Brain microvascular endothelial cell (primary cell): Measurements from ENCODE around the gene TM2D3.
"Not testable (repeated sequence)": the region's sequence is repeated elsewhere in the genome, so short reads cannot be mapped to it uniquely, and the experiment has no call there.

Experiments
- DNase-seq: peaks from one replicate; pipeline ENCODE4 v3.0.0-alpha.2; 2020
- H3K27ac ChIP-seq: fragments of 250-450 bp; sonication (Bioruptor Pico); 2 replicates; pipeline ENCODE4 v1.5.1; 2020; ENCODE audit warnings: mild to moderate bottlenecking, moderate library complexity
- H3K27me3 ChIP-seq: fragments of 250-450 bp; sonication (Bioruptor Pico); replicated peaks from 2 replicates; pipeline ENCODE4 v1.5.1; 2020; ENCODE audit warnings: mild to moderate bottlenecking
- H3K36me3 ChIP-seq: fragments of 250-450 bp; sonication (Bioruptor Pico); replicated peaks from 2 replicates; pipeline ENCODE4 v1.5.1; 2020; ENCODE audit warnings: mild to moderate bottlenecking
- H3K4me3 ChIP-seq: 2 replicates; pipeline ENCODE4 v1.5.1; 2011; ENCODE audit warnings: low read depth, mild to moderate bottlenecking, control low read depth, low read length, moderate library complexity
- in situ Hi-C: cut with HindIII; loops from 2 replicates; pipeline ENCODE4 v1.10.0; 2017; ENCODE audit warnings: low sequenced_read_pairs, low pct_ligation_motif_present
- TF ChIP-seq, protein P1 (sequence below): IDR thresholded peaks from 2 replicates; pipeline ENCODE4 v1.5.1; 2011; ENCODE audit warnings: low read depth, mild to moderate bottlenecking, moderate library complexity, low read length, control low read depth, inconsistent platforms; ENCODE audit errors: missing control alignments

The TM2D3 gene

DNA sequence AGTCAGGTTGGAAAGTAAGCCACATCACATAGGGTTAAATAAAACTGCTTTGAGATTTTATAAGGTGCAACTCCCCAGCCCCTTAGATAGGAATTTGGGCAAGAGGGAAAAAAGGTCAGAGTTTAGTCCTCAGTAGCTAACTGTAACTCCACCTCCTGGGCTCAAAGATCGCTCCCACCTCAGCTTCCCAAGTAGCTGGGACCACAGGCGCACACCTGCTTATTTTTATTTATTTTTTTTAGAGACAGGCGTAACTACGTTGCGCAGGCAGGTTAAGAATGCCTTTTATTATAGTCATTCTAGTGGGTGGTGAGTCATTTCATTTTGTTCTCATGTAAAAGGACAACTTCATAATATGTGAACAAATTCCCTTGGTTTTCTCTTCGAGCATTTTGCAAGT is 14.7 kb downstream of the TM2D3 start:
- Histone ChIP-seq H3K4me3 (no peak overlapping the region), H3K27ac (no peak overlapping the region), H3K27me3 (no peaks in the 10 kb centered on the region), H3K36me3 (peaks cover 2% of the 10 kb centered on the region)
- TF ChIP-seq, protein P1, sequence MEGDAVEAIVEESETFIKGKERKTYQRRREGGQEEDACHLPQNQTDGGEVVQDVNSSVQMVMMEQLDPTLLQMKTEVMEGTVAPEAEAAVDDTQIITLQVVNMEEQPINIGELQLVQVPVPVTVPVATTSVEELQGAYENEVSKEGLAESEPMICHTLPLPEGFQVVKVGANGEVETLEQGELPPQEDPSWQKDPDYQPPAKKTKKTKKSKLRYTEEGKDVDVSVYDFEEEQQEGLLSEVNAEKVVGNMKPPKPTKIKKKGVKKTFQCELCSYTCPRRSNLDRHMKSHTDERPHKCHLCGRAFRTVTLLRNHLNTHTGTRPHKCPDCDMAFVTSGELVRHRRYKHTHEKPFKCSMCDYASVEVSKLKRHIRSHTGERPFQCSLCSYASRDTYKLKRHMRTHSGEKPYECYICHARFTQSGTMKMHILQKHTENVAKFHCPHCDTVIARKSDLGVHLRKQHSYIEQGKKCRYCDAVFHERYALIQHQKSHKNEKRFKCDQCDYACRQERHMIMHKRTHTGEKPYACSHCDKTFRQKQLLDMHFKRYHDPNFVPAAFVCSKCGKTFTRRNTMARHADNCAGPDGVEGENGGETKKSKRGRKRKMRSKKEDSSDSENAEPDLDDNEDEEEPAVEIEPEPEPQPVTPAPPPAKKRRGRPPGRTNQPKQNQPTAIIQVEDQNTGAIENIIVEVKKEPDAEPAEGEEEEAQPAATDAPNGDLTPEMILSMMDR, result no peak
- no peak for DNase-seq
- in situ Hi-C loops, result no loop called here

DNA sequence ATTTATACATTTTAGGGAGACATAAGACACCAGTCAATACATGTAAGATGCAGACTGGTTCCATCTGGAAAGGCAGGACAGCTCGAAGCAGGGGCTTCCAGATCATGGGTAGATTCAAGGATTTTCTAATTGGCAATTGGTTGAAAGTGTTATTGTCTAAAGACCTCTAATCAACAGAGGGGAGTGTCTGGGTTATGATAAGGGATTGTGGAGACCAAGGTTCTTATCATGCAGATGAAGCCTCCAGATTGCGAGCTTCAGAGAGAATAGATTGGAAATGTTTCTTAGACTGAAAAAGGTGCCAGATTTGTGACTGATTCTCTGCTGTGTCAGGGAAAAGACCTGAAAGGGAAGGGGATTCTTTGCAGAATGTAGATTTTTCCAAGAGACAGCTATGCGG is 15.1 kb downstream of the TM2D3 start:
- no peak for DNase-seq
- Histone ChIP-seq H3K4me3 (no peak overlapping the region), H3K36me3 (peaks cover 2% of the 10 kb centered on the region), H3K27ac (no peak overlapping the region), H3K27me3 (no peaks in the 10 kb centered on the region)
- TF ChIP-seq, protein P1, result no peak
- in situ Hi-C loops, result no loop called here

DNA sequence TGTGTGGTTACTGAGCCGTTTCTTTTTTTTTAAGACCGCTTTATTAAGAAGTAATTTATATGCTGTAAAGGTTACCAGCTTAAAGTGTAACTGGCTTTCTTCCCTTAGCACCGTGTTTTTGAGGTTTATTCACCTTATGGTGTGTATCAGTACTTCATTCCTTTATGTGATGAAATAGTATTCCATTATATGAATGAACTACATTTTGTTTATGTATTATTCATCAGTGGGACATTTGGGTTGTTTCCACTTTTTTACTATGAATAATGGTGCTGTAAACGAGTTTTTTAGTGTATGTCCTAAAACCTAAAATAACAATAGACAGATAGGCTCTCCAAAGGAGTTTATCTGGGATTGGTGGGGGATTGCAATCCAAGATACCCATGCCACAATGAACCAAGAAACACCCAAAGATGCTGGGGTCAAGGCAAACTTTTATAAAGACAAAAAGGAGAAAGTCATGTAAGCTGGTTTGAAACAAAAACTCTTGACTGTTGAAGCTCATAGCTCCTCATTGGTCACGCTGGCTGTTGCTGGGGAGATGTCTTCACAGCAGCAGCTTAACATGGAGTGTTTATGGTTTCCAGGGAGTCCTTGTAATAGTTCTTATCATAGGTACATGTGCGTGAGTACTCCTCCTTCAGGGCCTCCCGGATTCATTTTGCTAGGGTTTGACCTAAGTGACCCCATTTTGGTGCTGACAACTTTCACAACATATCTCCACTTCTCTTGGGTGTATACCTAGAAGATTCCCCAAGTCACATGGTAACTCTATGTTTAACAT is 16.0 kb downstream of the TM2D3 start:
- no peak for DNase-seq
- H3K36me3 ChIP-seq, result peaks cover 2% of the 10 kb centered on the region
- TF ChIP-seq, protein P1, result no peak
- no peaks in the 10 kb centered on the region for H3K27me3 ChIP-seq
- H3K4me3 ChIP-seq, result no peak overlapping the region
- in situ Hi-C loops, result no loop called here
- no peak overlapping the region for H3K27ac ChIP-seq

DNA sequence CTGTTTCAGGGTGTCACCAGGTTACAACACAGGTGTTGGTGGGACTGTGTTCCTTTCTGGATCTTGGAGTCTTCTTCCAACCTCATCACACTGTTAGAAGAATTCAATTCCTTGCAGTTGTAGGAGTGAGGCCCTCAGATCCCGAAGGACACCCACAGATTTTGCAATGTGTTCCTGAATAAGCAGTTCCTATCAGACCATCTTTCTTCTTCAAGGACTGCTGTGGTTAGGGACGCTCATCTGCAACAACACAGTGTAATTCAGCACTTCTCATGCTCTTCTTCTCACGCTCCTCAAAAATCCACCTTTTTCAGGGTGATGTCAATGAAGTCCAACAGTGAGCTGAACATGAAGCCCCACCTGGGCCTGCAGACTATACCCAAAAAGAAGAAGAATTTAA is 18.8 kb downstream of the TM2D3 start:
- in situ Hi-C loops, result no loop called here
- no peak overlapping the region for H3K27ac ChIP-seq
- TF ChIP-seq, protein P1, result no peak
- H3K4me3 ChIP-seq, result no peak overlapping the region
- H3K27me3 ChIP-seq, result no peaks in the 10 kb centered on the region
- no peak for DNase-seq
- no peaks in the 10 kb centered on the region for H3K36me3 ChIP-seq

DNA sequence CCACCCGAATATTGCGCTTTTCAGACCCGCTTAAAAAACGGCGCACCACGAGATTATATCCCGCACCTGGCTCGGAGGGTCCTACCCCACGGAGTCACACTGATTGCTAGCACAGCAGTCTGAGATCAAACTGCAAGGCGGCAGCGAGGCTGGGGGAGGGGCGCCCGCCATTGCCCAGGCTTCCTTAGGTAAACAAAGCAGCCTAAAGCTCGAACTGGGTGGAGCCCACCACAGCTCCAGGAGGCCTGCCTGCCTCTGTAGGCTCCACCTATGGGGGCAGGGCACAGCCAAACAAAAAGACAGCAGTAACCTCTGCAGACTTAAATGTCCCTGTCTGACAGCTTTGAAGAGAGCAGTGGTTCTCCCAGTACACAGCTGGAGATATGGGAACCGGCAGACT is 25.5 kb downstream of the TM2D3 start:
- H3K27ac ChIP-seq, H3K27me3 ChIP-seq, H3K36me3 ChIP-seq, in situ Hi-C loops, DNase-seq, H3K4me3 ChIP-seq: not testable (repeated sequence)

DNA sequence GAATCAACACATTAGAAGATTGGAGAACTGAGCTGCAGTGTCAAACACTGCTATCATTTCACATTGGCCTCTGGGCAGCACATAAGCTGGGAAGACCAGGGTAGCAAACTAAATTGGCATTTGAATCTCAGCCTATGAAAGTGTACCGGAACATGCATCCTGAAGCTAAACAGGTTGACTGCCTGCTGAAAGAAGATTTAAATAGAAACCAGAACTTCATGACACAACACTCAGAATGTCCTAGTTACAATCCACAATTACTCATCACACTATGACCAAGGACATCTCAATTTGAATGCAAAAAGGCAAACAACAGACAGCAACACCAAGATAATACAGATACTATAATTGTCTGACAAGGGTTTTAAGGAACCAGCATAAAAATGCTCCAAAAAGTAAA is 26.2 kb downstream of the TM2D3 start:
- in situ Hi-C loops, result no loop called here
- Histone ChIP-seq H3K27me3 (no peaks in the 10 kb centered on the region), H3K4me3 (no peak overlapping the region), H3K27ac (no peak overlapping the region), H3K36me3 (no peaks in the 10 kb centered on the region)
- no peak for DNase-seq
- TF ChIP-seq, protein P1, result no peak
